Limb (tissue), 2 donors: Measurements from ENCODE around the gene FABP2.
"Not testable (repeated sequence)": the region's sequence is repeated elsewhere in the genome, so short reads cannot be mapped to it uniquely, and the experiment has no call there.

Experiments
- DNase-seq, 2 donors: peaks; one replicate each; pipeline ENCODE4 v3.0.0-alpha.2; 2016; ENCODE audit errors: extremely low spot score in 2 of 2

The FABP2 gene

DNA sequence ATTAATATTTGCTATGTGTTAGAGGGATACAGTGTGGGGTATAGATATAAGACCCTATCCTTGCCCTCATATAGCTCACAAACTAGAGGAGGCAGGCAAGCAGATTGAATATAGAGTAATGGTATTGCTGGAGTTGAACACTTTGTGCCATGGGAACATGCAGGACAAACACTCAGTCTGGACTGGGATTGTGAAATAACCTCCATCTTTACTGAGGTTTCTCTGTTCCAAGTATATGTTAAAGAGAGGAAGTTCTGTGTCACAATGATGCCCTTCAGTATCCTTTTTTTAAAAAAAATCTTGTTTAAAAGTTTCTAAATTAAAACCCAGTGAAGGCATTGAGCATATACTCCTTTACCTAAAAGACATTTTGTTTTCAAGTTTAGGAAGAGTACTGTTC is 8.7 kb downstream of the FABP2 start:
- DNase-seq = no peak

DNA sequence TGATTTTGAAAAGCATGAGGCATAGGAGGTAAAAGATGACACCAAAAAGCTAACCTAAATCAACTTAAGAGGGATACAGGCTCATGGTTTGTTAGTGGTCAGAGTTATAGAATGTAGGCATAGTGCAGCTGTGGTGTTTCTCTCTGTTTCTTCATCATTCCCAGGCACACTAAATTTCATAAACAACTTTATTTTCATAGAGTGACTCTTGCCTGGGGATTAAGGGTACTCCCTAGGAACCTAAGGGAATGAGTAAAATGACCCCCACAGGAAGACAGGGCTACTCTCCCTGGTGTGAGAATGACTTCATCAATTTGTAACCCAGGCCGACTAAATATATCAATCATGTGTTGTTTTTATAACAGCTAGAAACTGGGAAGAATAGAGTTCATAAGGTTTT is 11.1 kb downstream of the FABP2 start:
- DNase-seq = no peak

DNA sequence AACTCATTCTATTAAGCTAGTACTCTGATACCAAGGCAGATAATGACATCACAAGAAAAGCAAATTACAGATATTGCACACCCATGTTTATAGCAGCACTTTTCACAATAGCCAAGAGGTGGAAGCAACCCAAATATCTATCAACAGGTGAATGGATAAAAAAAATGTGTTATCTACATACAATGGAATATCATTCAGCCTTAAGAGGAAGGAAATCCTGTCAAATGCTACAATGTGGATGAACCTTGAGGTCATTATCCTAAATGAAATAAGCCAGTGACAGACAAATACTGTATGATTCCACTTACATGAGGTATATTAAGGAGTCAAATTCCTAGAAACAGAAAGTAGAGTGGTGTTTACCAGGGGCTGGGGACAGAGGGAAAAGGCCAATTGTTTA is 14.3 kb downstream of the FABP2 start:
- no peak for DNase-seq

DNA sequence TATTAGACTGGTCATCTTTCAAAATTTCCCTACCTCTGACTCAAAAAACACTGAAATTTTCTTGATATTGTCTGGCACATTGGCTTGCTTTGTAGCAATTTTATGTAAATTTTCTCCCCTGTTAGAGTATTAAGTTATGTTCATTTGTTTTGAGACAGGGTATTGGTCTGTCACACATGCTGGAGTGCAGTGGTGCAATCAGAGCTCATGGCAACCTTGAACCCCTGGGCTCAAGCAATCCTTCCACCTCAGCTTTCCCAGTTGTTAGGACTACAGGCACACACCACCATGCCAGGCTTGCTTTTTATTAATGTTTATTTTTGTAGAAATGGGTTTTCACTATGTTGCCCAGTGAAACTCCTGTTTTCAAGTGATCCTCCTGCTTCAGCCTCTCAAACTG is 17.5 kb downstream of the FABP2 start:
- DNase-seq = no peak

DNA sequence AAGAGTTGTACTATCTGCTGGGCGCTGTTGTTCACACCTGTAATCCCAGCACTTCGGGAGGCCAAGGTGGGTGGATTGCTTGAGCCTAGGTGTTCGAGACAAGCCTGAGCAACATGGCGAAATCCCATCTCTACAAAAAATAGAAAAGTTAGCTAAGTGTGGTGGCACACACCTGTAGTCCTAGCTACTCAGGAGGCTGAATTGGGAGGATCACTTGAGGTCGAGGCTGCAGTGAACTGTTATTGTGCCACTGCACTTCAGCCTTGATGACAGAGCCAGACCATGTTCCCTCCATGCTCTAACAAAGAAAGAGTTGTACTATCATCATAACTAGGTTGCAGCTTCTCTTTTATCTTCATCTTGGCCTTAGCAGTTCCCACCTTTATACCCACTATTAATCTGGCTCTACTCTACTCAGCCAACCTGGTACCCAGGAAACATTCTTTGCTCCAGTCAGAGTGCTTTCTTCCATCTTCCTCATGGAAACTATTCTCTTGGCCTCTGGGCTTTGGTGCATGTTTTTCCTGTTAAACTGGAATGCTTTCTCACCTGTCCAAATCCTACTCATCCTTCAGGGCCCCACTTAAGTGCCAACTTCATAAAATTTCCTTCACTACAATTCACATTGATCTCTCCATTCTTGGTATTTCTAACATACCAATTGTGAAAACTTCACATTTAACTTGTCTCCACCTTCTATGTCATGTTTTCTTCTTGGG is 18.2 kb downstream of the FABP2 start:
- DNase-seq = no peak

DNA sequence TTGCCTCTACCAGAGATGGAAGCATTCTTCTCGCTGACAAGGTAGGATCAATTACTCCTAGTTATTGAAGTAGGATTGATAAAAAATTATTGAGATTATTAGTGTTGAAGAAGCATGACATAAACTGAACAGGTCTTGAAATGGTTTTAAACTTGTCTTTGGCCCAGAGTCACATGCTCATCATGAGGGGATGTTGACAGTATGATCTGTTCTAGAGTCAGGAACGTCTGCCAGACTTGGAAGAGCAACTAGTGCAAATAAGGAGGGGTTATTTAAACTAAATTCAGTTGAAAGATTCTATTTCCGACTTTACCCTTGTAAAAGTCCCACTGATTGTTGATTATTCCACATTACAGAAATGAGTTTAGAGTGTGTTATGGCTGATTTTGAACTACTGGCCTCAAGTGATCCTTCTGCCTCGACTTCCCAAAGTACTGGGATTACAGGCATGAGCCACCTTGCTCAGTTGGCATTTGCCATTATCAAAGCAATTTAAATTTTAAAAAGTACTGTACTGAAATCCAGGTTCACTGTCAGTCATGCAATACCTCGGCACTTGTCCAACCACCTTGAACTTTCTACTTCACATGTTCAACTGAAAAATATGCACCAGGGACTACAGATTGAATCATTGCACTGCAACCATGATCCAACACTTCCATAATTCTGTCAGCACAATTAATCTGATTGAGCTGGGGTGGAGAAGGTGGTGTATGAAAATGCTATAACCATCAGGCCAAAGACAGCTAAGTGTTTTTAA is 19.7 kb downstream of the FABP2 start:
- no peak for DNase-seq

DNA sequence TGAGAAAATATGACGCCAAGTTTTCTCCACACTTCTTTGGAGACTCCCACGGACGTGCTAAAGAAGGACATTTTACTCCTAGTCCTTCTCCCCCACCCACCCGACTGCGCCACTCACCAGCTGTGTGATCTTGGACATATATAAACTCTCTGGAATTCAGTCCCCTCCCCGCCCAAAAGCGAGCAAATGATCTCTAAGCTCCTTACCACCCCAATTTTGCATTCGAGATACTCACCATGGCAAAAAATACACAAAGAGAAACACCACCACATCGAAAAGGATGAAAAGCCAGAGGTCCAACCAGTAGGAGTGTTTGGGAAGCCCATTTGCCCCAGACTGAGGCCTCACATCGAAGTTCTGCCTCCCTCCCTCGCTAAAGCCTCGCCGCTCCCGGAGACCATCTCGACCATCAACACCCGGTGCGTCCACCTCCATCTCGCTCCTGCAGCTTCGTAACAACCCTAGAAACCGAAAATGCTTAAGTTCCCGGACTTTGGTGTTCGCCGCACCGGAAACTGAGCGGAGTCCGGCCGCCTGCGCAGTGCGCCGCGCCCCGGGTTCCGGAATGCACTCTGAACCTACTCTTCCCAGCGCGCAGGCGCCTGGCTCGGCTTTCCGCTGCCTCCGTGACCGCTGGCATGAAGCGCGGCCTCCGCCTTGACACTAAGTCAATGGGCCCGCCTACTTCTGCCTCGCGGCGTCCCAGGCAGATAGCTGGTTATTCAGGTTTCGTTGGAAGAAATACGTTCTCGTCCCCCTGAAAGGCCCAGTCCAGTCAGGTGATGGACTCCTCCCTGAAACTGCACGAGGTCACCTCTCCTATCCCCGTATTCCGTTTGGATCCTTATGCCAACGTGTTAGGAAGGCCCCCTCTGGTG is 21.6 kb downstream of the FABP2 start:
- DNase-seq = peak; percentile 90 to 92

DNA sequence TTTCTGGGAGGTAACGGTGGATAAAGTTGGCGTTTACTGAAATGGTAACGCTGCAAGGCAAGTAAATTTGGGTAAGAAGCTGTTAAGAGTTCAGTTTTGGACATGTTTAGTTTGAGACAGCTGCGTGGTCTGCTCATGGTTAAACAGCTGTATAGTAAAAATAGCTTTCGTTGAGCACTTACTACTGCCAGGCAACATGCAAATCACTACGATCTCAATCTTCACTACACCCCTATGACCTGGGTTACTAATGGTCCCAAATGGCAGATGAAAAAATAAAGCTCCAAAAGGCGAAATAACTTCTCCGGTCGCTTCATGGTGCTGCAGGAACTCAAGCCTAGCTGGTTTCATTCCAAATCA is 22.2 kb downstream of the FABP2 start:
- no peak for DNase-seq

DNA sequence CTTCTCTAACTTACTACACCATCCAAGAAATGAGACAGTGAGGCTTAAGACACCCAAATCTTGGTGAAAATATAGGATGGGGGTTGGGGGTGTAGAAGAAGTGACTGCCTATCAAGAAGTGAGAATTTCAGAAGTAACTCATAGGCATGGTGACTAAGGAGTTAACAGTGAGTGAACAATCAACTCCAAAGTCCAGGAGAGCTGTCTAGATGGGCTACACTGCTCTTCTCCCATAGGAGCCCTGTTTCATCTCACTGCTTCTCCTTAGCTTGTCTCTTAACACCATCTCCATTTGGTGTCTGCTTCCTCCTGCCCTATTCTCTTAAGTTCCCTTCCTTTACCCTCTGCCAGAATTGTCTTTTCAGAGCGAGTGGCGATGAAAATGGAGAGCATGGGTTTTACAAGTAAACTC is 22.7 kb downstream of the FABP2 start:
- no peak for DNase-seq

DNA sequence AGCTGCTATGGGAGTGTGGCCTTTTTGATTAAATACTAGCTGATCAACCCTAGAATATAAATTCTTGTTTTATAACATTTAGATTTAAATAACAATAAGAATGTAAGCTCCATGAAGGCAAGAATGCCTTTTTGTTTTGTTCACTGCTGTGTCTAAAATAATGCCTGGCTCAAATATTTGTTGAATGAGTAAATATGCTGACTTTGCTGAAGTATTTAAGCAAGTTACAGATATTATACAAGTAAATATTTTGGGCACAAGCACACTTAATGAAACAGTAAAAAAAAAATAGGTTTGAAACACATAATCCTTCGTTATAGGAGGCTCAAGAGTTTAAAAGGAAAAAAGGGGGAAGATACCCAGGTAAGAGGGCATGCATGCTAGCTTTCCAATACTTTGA is 24.1 kb downstream of the FABP2 start:
- no peak for DNase-seq

DNA sequence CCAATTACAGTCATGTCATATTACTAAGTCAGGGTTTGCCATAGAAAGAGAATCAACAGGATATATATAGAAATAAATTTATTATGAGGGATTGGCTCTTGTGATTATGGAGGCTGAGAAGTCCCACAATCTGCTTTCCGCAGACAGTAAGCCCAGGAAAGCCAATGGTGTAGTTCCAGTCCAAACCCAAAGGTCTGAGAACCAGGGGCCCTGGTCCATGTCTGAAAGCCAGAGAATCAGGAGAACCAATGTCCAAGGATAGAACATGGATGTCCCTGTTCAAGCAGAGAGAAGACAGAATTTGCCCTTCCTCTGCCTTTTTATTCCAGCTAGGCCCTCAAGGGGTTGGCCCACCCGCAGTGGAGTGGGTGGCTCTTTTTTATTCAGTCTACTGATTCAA is 25.6 kb downstream of the FABP2 start:
- no peak for DNase-seq

DNA sequence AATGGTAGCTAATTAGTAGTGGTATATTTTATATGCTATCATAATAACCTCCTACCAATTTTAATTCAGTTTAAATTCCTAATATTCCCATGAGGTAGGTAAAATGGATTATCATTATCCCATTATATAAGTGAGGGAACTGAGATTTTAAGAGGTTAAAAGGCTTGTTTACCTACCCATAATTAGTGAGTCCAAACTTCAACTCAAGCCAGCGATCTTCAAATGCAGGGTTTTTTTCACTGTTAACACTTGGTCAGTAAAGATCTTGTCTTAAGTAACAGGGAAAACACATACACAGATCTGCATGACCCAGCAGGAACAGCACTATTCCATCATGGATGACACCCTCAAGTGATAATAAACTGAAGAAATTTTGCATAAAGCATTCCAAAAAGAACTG is 31.3 kb downstream of the FABP2 start:
- DNase-seq = no peak

DNA sequence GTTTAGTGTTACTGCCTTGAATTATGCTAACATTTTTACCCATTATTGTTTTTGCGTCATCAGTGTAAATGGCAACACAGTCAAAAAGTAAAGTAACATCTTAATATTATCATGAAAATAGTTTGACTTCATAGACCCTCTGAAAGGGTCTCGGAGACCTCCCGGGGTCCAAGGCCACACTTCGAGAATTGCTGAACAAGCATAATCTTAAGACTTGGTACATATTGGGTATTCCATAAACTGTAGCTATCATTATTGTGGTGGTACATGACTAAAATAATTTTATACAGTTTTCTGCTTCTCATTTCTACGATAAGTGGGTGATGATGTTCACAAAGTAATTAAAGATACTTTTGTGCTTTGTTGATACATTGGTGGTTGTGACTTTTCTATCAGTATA is 32.6 kb downstream of the FABP2 start:
- no peak for DNase-seq

DNA sequence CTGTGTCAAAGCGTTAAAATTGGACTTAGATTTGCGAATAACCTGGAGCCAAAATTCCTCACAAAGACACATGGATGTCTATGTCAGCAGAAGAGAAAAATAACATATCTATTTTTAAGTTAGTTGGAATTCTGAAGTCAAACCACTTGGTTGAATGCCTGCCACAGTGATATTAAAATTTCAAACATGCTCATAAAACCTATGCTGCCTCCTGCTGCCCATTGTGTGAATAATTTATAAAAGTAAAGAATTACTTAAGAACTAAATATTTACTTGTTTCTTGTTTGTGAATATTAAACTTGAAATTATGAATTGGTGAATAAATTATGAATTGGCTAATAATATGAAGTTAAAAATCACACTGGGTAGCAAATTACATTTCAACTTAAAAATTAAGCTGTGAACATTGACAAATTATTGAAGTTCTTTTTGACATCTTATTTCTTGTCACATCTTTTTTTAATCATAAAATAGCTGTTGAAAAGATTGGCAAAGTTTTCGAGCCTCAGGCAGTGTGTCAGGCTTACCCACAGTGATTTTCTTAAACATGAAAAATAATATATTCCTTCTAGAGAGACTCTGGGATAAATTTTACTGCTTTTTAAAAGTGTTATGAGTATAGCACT is 35.4 kb downstream of the FABP2 start:
- peak; percentile 34 to 83 for DNase-seq

DNA sequence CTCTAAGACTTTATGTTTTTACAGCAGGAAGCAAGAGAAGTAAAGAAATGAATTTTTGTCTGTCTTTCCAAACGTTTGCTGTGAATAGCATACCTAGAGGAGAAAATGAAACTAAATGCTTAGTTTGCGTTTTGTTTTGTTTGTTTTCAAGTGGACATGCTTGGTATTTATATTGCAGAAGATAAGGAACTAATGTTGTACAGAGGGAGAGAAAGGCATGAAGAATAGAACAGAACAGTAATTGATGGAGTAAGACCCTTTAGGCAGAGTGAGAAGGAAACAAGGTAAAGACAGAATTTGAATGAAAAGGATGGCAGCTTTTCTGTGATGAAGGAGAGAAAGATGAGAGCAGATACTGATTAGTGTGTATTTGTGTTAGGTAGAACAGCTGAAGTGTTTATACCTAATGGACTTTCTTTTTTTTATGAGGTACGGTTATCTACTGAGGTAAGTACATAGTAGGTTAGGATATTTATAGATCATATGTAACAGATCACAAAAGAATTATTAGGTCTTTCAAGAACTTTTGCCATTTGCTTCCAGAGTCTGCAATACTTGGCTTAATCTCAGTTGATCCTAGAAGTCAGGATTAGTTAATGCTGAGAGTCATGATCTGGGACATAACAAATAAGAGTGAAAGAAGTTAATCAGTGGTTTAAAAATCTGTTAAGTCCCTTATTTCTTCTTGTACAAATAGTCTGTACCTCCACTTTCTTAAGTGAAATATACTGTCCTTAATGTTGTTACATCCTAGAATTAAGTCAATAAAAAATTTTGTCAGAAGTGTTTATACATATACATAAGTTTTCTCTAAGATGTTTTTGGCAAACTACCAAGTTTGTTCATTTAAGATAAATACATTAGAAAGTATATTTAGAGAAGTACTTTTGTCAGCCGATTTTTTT is 36.8 kb downstream of the FABP2 start:
- DNase-seq = no peak

DNA sequence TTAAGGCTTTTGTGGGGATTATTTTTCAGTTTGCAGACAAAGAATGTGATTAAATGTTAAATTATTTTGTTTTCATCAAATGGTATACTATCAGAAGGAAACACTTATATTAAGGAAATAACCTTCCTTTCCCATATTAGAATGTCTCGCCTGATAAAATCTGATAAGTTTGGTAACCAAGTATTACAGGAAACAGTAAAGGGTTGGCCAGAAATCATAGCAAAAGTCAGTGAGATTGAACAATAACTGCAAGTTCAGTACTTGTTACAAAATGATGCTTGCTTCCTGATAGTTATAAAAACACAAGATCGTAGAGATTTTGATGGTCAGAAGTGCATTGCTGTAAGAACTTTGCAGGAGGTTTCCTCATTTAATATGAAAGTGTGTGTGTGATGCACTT is 40.5 kb downstream of the FABP2 start:
- DNase-seq = no peak

DNA sequence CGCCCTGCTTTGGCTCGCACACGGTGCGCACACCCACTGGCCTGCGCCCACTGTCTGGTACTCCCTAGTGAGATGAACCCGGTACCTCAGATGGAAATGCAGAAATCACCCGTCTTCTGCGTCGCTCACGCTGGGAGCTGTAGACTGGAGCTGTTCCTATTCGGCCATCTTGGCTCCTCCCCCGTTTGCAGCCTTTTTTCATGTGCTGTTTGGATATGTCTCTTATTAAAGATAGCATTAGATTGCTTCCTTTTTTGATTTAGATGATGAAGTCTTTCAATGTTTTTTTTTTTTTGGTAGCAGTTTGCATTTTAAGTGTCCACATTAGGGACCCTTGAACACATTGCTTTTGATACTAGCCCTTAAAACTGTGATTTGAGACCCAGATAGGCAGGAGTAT is 42.0 kb downstream of the FABP2 start:
- not testable (repeated sequence) for DNase-seq

DNA sequence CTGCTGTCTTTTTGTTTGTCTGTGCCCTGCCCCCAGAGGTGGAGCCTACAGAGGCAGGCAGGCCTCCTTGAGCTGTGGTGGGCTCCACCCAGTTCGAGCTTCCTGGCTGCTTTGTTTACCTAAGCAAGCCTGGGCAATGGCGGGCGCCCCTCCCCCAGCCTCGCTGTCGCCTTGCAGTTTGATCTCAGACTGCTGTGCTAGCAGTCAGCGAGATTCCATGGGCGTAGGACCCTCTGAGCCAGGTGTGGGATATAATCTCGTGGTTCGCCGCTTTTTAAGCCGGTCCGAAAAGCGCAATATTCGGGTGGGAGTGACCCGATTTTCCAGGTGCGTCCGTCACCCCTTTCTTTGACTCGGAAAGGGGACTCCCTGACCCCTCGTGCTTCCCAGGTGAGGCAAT is 42.4 kb downstream of the FABP2 start:
- DNase-seq = not testable (repeated sequence)

DNA sequence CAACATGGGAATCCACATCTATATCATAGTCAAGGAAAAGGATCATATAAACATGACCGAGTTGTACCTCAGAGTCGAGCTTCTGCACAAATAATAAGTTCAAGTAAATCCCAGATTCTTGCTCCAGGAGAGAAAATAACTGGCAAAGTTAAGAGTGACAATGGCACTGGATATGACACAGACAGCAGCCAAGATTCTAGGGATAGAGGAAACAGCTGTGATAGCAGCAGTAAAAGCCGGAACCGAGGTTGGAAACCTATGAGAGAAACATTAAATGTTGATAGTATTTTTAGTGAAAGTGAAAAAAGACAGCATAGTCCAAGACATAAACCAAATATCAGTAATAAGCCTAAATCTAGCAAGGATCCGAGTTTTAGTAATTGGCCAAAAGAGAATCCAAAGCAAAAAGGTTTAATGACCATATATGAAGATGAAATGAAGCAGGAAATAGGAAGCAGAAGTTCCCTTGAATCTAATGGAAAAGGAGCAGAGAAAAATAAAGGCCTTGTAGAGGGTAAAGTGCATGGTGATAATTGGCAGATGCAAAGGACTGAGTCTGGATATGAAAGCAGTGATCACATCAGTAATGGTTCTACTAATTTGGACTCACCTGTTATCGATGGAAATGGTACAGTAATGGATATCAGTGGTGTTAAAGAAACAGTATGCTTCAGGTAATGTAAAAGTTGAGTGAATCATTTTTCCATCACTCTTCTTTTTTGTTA is 50.4 kb downstream of the FABP2 start:
- DNase-seq = no peak

DNA sequence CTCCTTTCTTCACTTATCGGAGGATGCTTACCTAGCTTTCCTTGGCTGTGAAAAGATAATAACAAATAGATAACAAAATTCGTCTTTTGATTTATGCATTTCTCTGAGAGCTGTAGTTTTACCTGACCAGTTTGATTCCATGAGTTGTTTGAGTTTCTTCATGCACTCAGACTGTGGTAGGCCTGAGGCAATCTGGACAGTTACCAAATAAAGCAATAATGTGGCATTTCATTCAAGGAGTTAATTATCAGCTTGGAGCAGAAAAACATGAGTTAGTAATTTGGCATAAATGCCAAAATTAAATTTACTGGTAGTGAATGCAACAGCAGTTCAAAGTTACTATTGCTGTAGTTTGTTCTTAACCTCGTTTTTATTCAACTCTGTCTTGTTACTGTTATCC is 53.5 kb downstream of the FABP2 start:
- no peak for DNase-seq
